ENCODE measurements around the gene OR52W1. TPM values are rescaled to one million over a fixed set of nuclear protein-coding genes. Genes with fewer than 3 reads are reported as not detected.

OR52W1 gene
- total RNA-seq, 3 donors from 2014 or later (not counting 1 experiment from before 2014, with no cell fraction given), result not detected

DNA sequence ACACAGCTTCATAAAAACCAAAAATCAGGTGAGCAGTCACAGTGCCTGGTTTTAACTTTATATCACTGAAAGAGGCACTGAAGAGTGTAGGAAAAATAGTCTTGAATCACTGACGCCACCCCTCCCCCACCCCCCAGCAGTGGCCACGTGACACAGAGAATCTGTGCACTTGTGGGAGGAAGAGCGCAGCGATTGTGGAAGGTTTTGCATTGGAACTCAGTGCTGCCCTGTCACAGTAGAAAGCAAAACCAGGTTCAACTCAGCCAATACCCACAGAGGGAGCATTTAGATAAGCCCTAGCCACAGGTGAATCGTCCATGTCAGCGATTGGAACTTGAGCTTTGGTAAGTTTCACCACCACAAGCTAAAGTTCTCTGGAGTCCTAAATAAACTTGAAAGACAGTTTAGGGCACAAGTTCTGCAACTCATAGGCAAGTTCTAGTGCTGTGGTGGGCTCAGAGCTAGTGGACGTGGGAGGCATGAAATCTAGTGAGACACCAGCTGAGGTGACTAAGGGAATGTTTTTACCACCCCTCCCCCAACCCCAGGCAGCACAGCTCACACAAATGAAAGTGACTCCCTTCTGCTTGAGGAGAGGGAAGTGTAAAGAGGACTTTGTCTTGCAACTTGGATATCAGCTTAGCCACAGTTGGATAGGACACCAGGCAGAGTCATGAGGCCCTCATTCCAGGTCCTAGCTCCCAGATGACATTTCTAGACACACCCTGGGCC, 42.2 kb upstream of the OR52W1 start:
- H3K36me3 Mint-ChIP-seq, result no peaks in the 10 kb centered on the region
- Histone ChIP-seq H3K36me3 (ENCODE audit: control insufficient read depth, insufficient read depth, low read length) (no peaks in the 10 kb centered on the region), H3K27ac (ENCODE audit: low read length) (no peak overlapping the region), H3K4me1 (ENCODE audit: control insufficient read depth, insufficient read depth, low read length) (no peaks in the 10 kb centered on the region), H3K9me3 (ENCODE audit: control insufficient read depth, insufficient read depth, low read length) (no peaks in the 10 kb centered on the region), H3K4me3 (ENCODE audit: low read length) (no peak overlapping the region), H3K27me3 (ENCODE audit: control insufficient read depth, insufficient read depth, low read length) (peaks cover 2% of the 10 kb centered on the region)
- H3K4me3 Mint-ChIP-seq, result no peak overlapping the region
- TF ChIP-seq, protein P1, sequence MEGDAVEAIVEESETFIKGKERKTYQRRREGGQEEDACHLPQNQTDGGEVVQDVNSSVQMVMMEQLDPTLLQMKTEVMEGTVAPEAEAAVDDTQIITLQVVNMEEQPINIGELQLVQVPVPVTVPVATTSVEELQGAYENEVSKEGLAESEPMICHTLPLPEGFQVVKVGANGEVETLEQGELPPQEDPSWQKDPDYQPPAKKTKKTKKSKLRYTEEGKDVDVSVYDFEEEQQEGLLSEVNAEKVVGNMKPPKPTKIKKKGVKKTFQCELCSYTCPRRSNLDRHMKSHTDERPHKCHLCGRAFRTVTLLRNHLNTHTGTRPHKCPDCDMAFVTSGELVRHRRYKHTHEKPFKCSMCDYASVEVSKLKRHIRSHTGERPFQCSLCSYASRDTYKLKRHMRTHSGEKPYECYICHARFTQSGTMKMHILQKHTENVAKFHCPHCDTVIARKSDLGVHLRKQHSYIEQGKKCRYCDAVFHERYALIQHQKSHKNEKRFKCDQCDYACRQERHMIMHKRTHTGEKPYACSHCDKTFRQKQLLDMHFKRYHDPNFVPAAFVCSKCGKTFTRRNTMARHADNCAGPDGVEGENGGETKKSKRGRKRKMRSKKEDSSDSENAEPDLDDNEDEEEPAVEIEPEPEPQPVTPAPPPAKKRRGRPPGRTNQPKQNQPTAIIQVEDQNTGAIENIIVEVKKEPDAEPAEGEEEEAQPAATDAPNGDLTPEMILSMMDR (IDR thresholded peaks at IDR 0.05), result no peak
- no peak overlapping the region for H3K27ac Mint-ChIP-seq
- peaks cover 0 to 10% of the 10 kb centered on the region in 2 donors for H3K27me3 Mint-ChIP-seq (ENCODE audit: low read depth in 2 of 2)
- ATAC-seq, result no peak
- 87% methylated on average over 7 of the region's 7 CpGs for WGBS (ENCODE audit: insufficient coverage)
- intact Hi-C loops (cut with micrococcal nuclease), result no loop called here
- no peaks in the 10 kb centered on the region for H3K9me3 Mint-ChIP-seq
- no peaks in the 10 kb centered on the region for H3K4me1 Mint-ChIP-seq
- no peak for DNase-seq

GRCh38 chr11:6170226-6170625, 28.8 kb upstream of the OR52W1 start, which contains the start of gene OR52B2:
Gene OR52B2, minus strand, starts transcription at chr11:6170326. Its CDS starts 0 bp downstream, at chr11:6170326.
- Mint-ChIP-seq H3K27me3 (ENCODE audit: low read depth in 2 of 2) (peaks cover 12 to 34% of the 10 kb centered on the region in 2 donors), H3K36me3 (peaks cover 9% of the 10 kb centered on the region), H3K4me1 (no peaks in the 10 kb centered on the region), H3K9me3 (no peaks in the 10 kb centered on the region), H3K27ac (no peak within 1 kb of the TSS), H3K4me3 (no peak within 1 kb of the TSS)
- H3K27ac ChIP-seq (ENCODE audit: low read length), result no peak within 1 kb of the TSS
- no peaks in the 10 kb centered on the region for H3K9me3 ChIP-seq (ENCODE audit: control insufficient read depth, insufficient read depth, low read length)
- WGBS (ENCODE audit: insufficient coverage), result 100% methylated on average over 1 of the region's 1 CpG
- ATAC-seq (no peak), DNase-seq (no peak)
- no peaks in the 10 kb centered on the region for H3K4me1 ChIP-seq (ENCODE audit: control insufficient read depth, insufficient read depth, low read length)
- no peak within 1 kb of the TSS for H3K4me3 ChIP-seq (ENCODE audit: low read length)
- H3K27me3 ChIP-seq (ENCODE audit: control insufficient read depth, insufficient read depth, low read length), result peaks cover 4% of the 10 kb centered on the region
- TF ChIP-seq, protein P1 (IDR thresholded peaks at IDR 0.05), result no peak
- H3K36me3 ChIP-seq (ENCODE audit: control insufficient read depth, insufficient read depth, low read length), result no peaks in the 10 kb centered on the region
- intact Hi-C loops (cut with micrococcal nuclease), result no loop called here

- WGBS (ENCODE audit: insufficient coverage), result 77% methylated on average over 2 of the region's 2 CpGs
- Histone ChIP-seq H3K4me3 (ENCODE audit: low read length) (no peak overlapping the region), H3K27me3 (ENCODE audit: control insufficient read depth, insufficient read depth, low read length) (no peaks in the 10 kb centered on the region), H3K27ac (ENCODE audit: low read length) (no peak overlapping the region), H3K4me1 (ENCODE audit: control insufficient read depth, insufficient read depth, low read length) (peaks cover 4% of the 10 kb centered on the region), H3K9me3 (ENCODE audit: control insufficient read depth, insufficient read depth, low read length) (no peaks in the 10 kb centered on the region), H3K36me3 (ENCODE audit: control insufficient read depth, insufficient read depth, low read length) (no peaks in the 10 kb centered on the region)
- ATAC-seq, result no peak
- TF ChIP-seq, protein P1 (IDR thresholded peaks at IDR 0.05), result no peak
- no peaks in the 10 kb centered on the region for H3K9me3 Mint-ChIP-seq
- H3K27me3 Mint-ChIP-seq (ENCODE audit: low read depth in 2 of 2), result peaks cover 9 to 11% of the 10 kb centered on the region in 2 donors
- intact Hi-C loops (cut with micrococcal nuclease), result no loop called here
- no peak overlapping the region for H3K27ac Mint-ChIP-seq
- H3K4me3 Mint-ChIP-seq, result no peak overlapping the region
- no peak for DNase-seq
- no peaks in the 10 kb centered on the region for H3K36me3 Mint-ChIP-seq
- H3K4me1 Mint-ChIP-seq, result peaks cover 7 to 14% of the 10 kb centered on the region in 2 donors
Observed at GRCh38 chr11:6175440-6175839, 23.6 kb upstream of the OR52W1 start.

DNA sequence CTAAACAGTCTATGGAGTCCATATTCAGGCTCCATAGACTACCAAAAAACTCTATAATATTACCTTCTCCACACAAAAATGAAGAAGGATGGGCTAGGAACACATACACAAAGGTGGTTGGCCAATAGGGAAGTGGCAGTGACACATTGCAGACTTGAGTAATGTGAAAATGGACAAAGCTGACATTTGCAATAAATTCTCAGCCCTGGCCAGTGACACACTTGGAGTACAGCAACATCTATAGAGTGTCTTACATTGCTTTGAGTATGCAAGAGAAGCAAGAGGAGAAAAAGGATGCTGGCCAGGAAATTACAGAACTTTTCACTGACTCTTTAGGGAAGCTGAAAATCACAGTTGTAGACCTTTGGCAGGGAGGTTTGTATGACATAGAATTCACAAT, 7.3 kb upstream of the OR52W1 start:
- peaks cover 17 to 20% of the 10 kb centered on the region in 2 donors for H3K4me1 Mint-ChIP-seq
- no peak overlapping the region for H3K27ac Mint-ChIP-seq
- ATAC-seq, result no peak

More for the DNA sequence above, 7.3 kb upstream of the OR52W1 start:
- Mint-ChIP-seq H3K27me3 (ENCODE audit: low read depth in 2 of 2) (no peaks in the 10 kb centered on the region), H3K9me3 (no peaks in the 10 kb centered on the region), H3K4me3 (no peak overlapping the region), H3K36me3 (no peaks in the 10 kb centered on the region)
- H3K9me3 ChIP-seq (ENCODE audit: control insufficient read depth, insufficient read depth, low read length), result no peaks in the 10 kb centered on the region
- no peaks in the 10 kb centered on the region for H3K36me3 ChIP-seq (ENCODE audit: control insufficient read depth, insufficient read depth, low read length)
- no peak overlapping the region for H3K4me3 ChIP-seq (ENCODE audit: low read length)
- intact Hi-C loops (cut with micrococcal nuclease), result no loop called here
- H3K4me1 ChIP-seq (ENCODE audit: control insufficient read depth, insufficient read depth, low read length), result peaks cover 9% of the 10 kb centered on the region
- TF ChIP-seq, protein P1 (IDR thresholded peaks at IDR 0.05), result no peak
- H3K27ac ChIP-seq (ENCODE audit: low read length), result no peak overlapping the region
- DNase-seq, result no peak
- no peaks in the 10 kb centered on the region for H3K27me3 ChIP-seq (ENCODE audit: control insufficient read depth, insufficient read depth, low read length)

Data from natural killer cell (primary cell).